DMS53 treated with DMSO at 0.1 percent for 48 hours (cell line): ENCODE data around the gene RNF125.

Experiments
- DNase-seq: peaks from one replicate; lab custom pipeline; 2025; ENCODE audit not compliant: unreplicated experiment; lab: John Stamatoyannopoulos, UW

The RNF125 gene

DNA sequence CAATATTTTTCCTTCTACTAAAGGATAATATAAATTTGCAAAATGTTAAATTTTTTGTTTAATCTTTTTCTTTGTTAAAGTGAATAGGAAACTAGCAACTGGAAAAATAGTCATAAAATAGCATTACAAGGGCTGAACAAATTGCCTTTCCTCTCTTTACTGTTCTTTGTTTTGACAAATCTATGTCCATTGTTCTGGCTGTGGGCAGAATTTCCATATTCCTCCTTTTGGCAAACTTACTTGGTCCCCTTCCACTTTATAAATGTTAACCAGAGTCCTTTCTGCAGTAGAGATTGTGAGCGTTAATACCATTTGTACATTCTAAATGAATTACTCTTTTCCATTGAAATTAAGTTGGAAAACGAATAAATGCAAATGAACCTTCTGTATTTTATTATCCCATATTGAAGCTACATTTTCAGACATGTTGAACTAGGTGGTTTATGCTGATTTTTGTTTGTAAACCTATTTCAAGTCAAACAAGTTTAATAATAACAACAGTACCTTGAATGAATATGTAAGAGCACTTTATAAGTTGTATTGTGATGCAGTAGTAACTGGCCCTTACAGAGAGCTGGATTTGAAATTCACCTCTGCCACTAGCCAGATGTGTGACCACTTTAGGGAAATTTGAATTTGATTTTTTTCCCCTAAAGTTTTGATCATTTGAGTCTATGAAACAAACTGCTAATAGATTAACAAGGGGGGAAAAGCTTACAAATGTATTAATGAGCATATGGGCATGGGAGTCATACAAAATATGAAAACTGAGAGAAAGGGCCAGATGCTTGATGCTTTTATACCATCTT lies 3.3 kb downstream of the RNF125 start:
- DNase-seq: no peak

DNA sequence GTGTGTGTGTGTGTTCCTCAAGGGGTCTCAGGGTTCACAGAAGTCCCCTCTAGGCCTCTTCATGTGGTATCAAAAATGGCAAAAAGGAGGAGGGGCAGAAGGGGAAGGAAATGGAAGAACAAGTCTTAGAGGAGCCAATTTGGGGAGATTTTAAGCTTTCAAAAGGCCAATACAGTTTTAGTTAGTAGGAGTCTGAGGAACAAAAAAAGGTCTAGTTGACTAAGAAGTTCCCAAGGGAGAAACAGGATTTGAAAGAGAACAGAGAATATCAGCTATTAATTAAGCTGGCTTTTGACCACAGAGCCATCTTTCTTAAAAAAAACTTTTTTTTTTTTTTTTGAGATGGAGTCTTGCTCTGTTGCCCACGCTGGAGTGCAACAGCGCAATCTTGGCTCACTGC lies 7.1 kb downstream of the RNF125 start:
- no peak for DNase-seq

DNA sequence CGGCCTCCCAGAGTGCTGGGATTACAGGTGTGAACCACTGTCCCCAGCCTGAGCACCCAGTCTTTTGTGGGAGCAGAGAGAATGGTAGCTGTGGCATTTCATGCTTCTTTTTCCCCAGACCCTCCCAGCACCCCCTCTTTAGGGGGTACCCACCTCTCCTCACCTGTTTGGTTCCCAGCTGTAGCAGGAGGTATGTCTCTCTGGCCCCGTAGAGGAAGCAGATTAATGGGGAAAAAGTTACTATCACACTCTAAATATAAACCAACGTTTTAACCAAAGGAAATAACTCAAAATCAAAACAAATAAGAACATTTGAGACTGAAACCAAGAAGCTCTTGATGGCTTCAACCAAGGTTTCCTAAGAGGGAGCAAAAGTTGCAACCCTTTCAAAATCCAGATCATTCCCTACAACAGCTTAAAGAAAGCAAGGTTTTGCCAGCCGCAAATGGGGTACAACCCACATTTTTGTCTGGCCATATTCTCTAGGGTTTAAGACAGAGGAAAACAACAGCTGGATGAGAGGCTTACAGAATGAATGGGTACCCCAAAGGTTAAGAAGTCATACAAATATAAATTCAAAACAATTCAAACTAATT lies 8.0 kb downstream of the RNF125 start:
- no peak for DNase-seq

DNA sequence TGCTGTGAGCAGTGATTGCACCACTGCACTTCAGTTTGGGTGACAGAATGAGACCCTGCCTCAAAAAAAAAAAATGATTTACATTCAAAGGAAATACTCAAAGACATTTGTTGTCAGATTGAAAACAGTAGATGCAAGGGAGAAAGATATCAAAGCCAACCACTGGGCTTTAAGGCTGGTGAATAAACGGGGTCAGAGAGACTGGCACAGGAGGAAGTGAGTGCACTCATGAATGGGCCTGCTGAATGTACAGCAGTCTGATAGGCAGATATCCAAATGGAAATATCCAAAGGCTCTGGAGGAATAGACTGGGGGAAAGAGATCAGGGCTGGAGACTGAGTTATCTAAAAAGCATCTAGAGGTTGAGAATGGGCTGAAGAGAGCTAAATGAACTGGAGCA lies 10.9 kb downstream of the RNF125 start:
- no peak for DNase-seq

DNA sequence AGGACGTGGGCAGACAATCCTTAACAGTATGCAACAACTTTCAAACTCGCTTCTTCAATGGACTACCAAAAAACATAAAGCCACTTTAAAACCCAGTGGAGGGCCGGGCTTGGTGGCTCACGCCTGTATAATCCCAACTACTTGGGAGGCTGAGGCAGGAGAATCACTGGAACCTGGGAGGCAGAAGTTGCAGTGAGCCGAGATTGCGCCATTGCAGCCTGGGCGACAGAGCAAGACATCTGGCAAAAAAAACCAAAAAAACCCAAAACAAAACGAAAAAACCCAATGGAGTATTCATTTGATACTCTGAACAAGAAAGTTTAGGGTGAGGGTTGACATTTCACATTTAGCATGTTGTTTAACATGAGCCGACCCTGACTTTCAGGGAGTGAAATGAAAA lies 14.0 kb downstream of the RNF125 start:
- DNase-seq: no peak

DNA sequence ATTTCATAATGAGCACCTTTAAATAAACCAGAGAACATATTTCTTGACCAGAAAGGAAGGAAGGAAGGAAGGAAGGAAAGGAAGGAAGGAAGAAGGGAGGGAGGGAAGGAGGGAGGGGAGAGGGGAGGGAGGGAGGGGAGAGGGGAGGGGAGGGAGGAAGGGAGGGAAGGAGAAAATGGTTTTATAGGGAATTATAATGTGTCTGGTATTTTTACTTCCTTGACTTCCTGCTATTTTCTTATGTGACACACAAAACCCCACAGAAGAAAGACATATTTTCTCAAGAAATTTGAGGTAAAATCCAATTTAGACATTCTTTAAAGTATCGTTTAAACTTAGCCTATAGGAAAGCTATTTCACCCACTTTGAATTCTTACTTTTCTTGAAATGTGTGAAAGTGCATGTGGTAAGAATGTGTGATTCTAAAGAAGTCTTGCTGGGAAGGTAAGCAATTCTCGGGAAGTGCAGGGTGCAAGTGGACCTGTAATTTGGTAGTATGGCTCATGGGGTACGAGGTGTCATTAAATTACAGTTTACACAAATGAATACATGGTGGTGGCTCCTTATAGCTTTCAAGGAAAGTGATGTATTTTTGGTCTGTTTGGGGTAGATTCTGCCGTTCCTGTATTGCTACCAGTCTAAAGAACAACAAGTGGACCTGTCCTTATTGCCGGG lies 18.0 kb downstream of the RNF125 start:
- DNase-seq: no peak

DNA sequence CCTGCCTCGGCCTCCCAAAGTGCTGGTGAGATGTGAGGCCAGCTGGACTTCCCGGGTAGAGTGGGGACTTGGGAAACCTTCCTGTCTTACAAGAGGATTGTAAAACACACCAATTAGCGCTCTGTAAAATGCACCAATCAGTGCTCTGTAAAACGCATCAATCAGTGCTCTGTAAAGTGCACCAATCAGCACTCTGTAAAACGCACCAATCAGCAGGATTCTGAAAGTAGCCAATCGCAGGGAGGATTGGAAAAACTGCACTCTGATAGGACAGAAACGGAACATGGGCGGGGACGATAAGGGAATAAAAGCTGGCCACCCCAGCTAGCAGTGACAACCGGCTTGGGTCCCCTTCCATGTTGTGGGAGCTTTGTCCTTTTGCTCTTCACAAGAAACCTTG lies 19.0 kb downstream of the RNF125 start:
- no peak for DNase-seq

DNA sequence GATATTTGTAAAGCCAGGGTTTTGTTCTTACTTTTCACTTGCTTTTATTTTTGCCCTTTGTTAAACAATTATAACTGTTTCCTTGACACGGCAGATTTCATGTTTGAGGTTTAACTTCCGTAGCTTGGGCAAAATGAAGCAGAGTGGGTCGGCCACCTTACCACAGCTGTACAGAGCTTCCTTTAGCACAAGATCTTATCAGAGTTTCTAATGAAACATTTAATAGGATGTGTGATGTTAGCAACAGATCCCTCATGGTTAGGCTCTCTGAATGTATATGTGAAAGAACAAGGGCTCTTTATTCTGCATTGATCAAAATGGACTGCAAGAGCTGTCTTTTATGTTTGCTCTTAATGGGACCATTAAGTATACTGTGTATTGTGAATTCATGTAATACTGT lies 22.3 kb downstream of the RNF125 start:
- DNase-seq: no peak

DNA sequence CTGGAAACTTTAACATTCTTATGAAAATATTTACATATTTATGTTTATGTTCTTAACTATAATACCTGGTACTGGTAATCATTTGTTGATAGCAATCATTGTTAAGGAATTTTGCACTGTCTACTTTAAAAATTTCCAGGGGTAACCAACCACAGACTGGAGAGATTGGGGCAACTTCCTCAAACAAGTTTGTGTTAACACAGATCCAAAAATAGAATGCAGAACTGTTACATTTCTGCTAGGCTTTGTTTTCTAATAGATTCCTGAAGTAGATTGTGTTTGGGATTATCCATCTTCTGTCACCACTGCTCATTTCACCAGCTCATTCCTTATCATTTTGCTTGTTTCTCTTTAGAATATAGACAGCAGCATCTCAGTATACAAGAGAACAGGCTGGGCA lies 23.7 kb downstream of the RNF125 start:
- DNase-seq: no peak

DNA sequence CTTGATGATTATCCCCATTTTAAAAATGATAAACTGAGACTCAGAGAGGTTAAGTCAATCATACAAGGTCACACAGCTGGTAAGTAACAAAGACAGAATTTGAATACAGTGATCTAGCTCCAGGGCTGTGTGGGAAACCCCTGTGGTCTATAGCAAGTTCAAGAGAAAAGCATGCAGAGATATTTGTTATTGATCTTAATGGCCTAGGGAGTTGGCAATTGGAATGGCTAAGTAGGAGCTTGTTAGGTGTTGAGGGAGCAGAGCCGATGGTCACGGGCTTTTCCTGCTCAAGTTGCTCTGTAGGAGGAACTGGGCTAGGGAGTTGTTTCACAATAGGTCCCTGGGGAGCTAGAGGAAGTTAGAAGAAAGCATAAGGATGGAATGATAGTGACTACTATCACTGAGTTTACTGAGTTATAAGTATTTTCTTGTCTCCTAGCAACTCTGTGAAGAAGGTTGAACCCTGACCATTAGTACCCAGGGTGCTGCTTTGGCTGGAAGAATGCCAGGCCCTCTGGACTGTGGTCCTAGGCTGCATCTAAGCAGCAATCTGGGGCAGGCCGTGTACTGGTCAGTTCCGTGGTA lies 30.0 kb downstream of the RNF125 start:
- no peak for DNase-seq

DNA sequence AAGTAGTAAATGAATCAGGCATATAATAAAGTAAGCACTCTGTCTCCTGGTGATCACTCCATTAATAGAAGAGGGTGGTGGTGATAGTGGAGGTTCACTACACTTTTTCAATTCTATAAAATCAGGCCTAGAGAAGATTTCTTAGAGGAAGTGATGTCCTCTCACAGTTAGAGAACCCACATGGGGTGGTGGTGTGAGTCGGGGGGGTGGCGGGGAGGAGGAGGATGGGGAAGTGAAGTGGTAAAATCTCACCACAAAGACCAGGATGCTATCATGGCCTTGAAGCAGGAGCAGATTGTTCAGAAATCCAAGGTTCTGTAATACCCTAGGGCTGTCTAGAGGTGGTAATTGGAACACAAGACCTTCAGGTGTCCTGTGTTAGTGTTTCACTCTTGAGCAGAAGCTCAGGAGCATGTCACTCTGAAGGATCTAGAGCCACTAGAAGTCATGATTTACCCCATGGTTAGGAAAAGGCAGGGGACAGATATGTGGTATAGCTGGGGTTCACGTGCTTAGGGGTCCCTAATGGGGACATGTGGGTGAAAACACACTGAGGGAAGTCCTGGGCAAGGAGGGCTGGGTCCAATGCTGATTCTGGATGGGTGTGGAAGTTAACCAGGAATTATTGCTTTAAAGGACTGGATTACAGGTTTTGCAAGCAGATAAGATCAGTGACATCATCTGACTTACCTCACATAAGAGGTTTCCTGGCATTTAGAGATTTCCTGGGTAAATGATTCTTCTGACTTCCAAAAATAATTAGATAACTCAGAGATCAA lies 31.0 kb downstream of the RNF125 start:
- no peak for DNase-seq

DNA sequence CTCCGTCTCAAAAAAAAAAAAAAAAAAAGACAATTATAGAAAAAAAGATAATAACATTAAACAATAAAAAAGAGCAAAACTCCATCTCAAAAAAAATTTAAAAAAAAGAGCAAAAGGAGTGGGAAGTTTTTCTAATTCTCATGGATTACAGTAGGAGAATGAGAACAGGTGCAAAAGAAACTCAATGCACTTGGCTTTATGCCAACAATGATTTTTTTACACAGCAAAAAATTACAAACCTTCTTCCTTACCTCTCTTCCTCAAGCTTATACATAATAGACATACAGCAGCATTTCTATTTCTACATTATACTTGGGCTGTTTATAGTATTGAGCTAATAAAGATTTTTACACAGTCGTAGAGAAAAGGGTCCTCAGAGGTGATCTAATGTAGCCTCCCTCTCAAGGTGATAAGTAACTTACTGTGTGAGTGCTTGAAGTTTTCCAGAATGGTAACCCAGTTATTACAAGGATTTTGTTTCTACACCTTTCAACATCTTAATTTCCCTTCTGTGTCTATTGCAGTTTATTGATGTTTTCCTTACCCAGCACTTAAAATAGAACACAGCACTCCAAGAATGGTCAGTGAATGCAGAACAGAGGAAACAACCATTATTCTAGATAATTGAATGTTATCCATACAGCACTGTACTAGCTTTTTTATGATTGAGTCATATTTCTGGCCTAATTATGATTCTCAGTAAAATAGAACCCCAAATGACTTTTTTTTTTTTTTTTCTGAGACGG lies 38.2 kb downstream of the RNF125 start:
- DNase-seq: peak; percentile 5

DNA sequence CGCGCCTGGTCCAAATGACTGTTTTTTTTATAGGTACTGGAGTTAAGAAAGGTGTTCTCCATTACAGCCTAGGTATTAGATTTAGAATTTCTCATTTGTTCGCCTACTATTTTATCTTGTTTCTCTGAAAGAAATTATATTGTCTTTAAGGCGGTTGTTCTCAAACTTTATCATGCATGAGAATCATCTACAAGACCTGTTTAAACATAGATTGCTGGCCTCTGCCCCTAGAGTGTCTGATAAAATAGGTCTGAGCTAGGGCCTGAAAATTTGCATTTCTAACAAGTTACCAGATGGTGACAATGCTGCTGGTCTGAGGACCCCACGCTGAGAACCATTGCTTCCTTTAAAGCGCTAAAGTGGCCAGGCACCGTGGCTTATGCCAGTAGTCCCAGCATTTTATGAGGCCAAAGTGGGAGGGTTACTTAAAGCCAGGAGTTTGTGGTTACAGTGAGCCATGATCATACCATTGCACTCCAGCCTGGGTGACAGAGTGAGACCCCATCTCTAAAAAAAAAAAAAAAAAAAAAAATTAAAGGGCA lies 39.1 kb downstream of the RNF125 start:
- DNase-seq: no peak

DNA sequence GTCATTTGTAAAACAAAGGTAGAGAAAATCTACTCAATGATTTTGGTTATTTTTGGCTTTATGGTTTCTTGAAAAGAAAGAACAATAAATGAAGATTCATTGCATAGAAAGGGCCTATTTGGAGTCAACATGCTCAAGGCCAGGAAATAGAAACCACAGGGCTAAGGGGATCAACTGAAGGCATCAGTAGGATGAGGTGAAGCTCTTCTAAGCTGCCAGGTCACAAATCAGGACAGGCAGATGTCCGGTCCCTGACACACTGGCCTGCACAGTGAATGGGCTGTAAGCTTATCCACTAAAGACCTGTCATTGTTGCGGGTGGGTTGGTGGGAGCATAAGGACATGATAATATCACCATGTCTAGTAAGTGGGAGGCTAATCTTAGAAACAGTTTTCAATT lies 41.4 kb downstream of the RNF125 start:
- no peak for DNase-seq

DNA sequence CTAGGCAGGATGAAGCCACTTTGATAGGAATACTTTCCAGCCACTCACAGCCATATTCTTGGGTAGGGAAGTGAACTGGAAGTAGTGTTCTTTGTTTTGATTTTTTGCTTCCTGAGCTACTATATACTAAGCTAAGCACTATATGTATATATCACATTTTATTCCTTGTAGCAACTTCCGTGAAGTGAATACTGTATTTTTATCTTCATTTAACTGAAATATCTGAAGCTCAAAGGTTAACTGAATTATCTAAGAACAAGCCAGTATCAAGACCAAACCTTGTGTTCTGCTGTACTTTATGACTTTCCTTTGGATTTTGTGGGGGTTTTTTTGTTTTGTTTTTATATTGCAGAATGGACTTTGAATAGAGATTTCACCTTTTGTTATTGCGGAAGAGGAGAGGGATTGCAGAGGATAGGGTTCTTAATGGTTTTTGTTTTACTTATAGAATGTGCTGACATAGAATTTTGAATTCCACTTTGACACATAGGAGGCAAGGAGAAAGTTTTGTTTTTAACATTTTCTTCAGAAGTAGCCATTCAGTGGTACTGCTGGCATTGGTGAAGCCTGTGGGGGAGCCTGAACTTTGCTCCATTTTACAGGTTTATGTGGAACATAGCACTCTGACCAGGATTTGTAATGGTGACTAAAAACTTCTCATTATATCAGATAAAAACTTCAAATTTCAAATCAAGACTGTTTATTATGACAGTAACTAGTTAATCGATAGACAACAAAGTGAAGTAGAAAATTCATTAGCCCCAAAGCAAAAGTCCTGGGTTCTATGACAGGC lies 48.9 kb downstream of the RNF125 start:
- no peak for DNase-seq

DNA sequence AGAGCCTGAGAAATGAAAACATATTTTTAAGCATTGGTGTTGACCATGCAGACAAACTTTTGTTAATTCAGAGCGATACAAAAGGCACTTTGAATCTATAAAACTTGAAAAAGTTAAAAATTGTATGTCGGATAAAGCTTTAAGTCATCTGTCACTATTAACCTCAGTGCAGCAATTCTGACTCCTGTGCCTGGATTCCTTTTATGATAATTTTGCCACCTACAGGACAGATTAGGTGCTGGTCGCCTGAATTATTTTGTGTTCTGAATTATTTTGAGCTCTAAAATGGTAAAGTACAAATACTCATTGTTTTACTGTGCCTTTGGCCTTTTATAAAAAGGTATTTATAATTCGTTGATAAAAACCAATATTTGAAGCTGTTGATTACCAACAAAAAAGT lies 53.7 kb downstream of the RNF125 start:
- no peak for DNase-seq

DNA sequence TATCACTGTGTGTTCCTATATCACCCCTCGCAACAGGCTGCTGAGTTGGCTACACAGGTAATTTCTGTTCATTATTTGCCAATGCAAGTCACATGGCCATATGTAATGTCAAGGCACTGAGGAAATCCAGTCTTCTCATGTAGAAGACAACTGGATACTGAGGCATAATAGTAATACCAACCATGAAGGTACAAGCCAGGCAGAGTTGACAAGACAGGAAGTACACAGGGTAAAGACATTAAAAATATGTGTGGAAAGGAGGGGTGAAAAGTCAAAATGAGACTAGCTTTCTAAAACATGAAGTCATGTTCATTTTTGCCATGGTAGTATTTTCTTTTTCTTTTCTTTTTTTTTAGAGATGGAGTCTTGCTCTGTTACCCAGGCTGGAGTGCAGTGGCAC lies 55.6 kb downstream of the RNF125 start:
- no peak for DNase-seq

DNA sequence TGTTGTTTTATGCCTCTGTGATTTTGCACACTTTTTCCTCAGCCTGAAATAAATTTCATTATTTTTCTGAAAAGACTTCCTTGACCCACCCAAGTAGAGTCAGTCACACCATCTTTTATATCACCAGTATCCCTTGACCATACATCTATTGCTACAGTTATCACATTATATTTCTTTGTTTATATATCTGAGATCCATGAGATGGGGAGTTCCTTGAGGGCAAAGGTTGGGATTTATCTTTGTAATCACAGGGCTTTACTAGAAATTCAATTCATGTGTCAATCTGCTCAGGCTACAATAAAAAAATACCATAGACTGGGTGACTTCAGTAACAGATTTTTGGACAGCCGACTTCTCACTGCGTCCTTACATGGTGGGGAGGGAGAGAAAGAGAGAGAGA lies 60.2 kb downstream of the RNF125 start:
- DNase-seq: no peak

DNA sequence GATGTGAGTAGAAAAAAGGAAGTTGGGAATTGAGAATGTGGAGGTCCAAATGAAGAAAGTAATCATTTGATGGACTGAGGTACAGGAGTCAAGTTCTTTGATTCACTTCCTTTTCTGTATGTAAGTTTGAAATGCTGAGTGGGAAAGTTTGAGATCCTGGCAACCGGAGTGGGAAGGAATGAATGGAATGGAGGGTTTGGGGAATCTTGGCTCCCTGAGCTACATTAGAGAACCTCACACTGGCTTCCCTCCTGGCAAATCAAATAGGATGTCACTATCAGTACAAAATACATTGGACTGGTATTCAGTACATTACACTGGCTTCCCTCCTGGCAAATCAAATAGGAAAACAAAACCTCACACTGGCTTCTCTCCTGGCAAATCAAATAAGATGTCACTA lies 63.3 kb downstream of the RNF125 start:
- no peak for DNase-seq
